Mammary epithelial cell (primary cell): ENCODE measurements around the gene ANTXR1.

ENCODE experiments used
- EZH2 ChIP-seq: IDR thresholded peaks from 2 replicates; pipeline ENCODE4 v1.6.1; 2012; ENCODE audit warnings: low read length, inconsistent platforms, borderline replicate concordance
- TF ChIP-seq, protein P1 (sequence below), 2 donors: IDR thresholded peaks in 1 of 2; conservative IDR thresholded peaks in 1 of 2; 2 replicates each; pipeline ENCODE4 v1.5.1; 2011 to 2012; ENCODE audit warnings: inconsistent platforms in 2 of 2, low read length in 2 of 2, mild to moderate bottlenecking in 2 of 2, control low read depth in 1 of 2, low read depth in 1 of 2; ENCODE audit not compliant: insufficient read depth in 1 of 2; ENCODE audit errors: extremely low read depth in 1 of 2

DNA sequence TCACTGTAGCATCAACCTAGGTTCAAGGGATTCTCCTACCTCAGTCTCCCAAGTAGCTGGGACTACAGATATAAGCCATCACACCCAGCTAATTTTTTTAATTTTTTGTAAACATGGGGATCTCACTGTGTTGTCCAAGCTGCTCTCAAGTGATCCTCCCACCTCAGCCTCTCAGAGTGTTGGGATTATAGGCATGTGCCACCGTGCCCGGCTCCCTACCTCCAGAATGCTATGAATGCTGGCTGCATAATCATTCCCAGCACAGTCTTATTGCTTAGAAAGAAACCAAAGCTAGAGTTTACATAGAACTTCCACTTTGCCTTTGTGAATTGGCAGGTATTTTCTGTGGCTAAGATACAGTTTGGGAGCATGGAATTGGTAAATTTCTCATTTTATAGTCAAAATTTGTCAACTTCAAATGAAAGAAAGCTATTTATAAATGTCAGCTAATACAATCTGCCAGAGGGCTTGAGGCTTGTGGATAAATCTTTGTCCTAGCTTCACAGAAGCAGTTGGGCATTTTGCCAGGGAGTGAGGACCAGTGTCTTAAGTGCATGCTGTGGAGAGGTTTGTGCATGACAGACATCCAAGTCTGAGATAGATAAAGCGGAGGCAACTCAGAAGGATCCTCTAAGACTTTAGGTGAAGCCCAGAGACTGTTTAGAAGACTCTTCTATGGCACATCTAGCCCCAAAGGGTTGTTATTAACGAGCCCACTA, 175.4 kb downstream of the ANTXR1 start:
- TF ChIP-seq, protein P1, sequence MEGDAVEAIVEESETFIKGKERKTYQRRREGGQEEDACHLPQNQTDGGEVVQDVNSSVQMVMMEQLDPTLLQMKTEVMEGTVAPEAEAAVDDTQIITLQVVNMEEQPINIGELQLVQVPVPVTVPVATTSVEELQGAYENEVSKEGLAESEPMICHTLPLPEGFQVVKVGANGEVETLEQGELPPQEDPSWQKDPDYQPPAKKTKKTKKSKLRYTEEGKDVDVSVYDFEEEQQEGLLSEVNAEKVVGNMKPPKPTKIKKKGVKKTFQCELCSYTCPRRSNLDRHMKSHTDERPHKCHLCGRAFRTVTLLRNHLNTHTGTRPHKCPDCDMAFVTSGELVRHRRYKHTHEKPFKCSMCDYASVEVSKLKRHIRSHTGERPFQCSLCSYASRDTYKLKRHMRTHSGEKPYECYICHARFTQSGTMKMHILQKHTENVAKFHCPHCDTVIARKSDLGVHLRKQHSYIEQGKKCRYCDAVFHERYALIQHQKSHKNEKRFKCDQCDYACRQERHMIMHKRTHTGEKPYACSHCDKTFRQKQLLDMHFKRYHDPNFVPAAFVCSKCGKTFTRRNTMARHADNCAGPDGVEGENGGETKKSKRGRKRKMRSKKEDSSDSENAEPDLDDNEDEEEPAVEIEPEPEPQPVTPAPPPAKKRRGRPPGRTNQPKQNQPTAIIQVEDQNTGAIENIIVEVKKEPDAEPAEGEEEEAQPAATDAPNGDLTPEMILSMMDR (conservative IDR thresholded peaks at IDR 0.05 in 1 of 2, IDR thresholded peaks at IDR 0.05 in 1 of 2; ENCODE audit: extremely low read depth in 1 of 2, insufficient read depth in 1 of 2, low read depth in 1 of 2, low read length in 2 of 2) = no peak
- TF ChIP-seq EZH2 = no peak
